T-helper 9 cell (primary cell): Measurements from ENCODE around the gene IMPDH2.

ENCODE experiments used
- DNase-seq: peaks from one replicate; pipeline ENCODE4 v3.0.0-alpha.2; 2020
- total RNA-seq, 2 donors: gene quantifications; one replicate each; lab custom pipeline; 2026; lab: John Stamatoyannopoulos, UW

The IMPDH2 gene
- 5.8 to 11.8 reads per million in 2 donors for total RNA-seq

- peak; percentile 89 for DNase-seq
Observed at GRCh38 chr3:49028673-49029562, at the start of gene IMPDH2. TSS of gene IMPDH2 (minus strand) at chr3:49029398. CDS start at chr3:49029350, 48 bp downstream.

GRCh38 chr3:49076646-49077045, 47.4 kb upstream of the IMPDH2 start:
- DNase-seq, result no peak

GRCh38 chr3:49076116-49076515, 46.9 kb upstream of the IMPDH2 start:
- no peak for DNase-seq

GRCh38 chr3:49058011-49058410, 28.8 kb upstream of the IMPDH2 start:
- no peak for DNase-seq

GRCh38 chr3:49057268-49057667, 28.1 kb upstream of the IMPDH2 start:
- DNase-seq, result no peak

GRCh38 chr3:49054344-49054862, 25.2 kb upstream of the IMPDH2 start:
- no peak for DNase-seq

- DNase-seq, result no peak
Observed at GRCh38 chr3:49053543-49053942, 24.3 kb upstream of the IMPDH2 start.

- DNase-seq, result no peak
Observed at GRCh38 chr3:49035281-49035680, 6.1 kb upstream of the IMPDH2 start.

- no peak for DNase-seq
Observed at GRCh38 chr3:49034650-49035049, 5.5 kb upstream of the IMPDH2 start.

- DNase-seq, result no peak
Observed at GRCh38 chr3:49032646-49033304, 3.6 kb upstream of the IMPDH2 start.

- DNase-seq, result no peak
Observed at GRCh38 chr3:49030321-49030720, 1.1 kb upstream of the IMPDH2 start.

GRCh38 chr3:49029563-49029884, 326 bp upstream of the IMPDH2 start:
- no peak for DNase-seq

GRCh38 chr3:49028298-49028672, 913 bp downstream of the IMPDH2 start:
- DNase-seq, result no peak

- DNase-seq, result no peak
Observed at GRCh38 chr3:49027634-49028033, 1.6 kb downstream of the IMPDH2 start.

- no peak for DNase-seq
Observed at GRCh38 chr3:49026536-49026935, 2.7 kb downstream of the IMPDH2 start.

- DNase-seq, result no peak
Observed at GRCh38 chr3:49025793-49026520, 3.2 kb downstream of the IMPDH2 start.

- DNase-seq, result no peak
Observed at GRCh38 chr3:49025005-49025792, 4.0 kb downstream of the IMPDH2 start.

GRCh38 chr3:49024449-49024848, 4.7 kb downstream of the IMPDH2 start:
- no peak for DNase-seq

- no peak for DNase-seq
Observed at GRCh38 chr3:49023775-49024174, 5.4 kb downstream of the IMPDH2 start.

GRCh38 chr3:49022688-49023171, 6.5 kb downstream of the IMPDH2 start:
- no peak for DNase-seq

- DNase-seq, result peak; percentile 92
Observed at GRCh38 chr3:49021813-49022687, 7.1 kb downstream of the IMPDH2 start, which contains the start of gene NDUFAF3. TSS of gene NDUFAF3 (plus strand) at chr3:49022121. CDS start at chr3:49022145, 24 bp downstream.
